Measurements from ENCODE around the gene PARP2.

PARP2 gene

DNA sequence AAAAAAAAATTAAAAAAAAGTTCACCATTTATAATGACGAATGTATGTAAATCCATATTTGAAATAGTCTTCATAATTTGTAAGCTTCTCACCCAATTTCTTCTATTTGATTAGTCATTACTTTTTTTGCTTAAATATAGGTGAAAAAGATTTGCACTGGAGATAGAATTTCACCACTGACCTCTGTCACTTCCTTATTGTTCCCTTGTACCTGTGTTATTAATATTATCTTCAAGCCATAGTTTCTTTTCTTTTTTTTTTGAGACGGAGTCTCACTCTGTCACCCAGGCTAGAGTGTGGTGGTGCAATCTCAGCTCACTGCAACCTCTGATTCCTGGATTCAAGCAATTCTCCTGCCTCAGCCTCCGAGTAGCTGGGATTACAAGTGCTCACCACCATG, 54.1 kb downstream of the PARP2 start:
- no peak for DNase-seq (ENCODE audit: low read depth in 2 of 2)

DNA sequence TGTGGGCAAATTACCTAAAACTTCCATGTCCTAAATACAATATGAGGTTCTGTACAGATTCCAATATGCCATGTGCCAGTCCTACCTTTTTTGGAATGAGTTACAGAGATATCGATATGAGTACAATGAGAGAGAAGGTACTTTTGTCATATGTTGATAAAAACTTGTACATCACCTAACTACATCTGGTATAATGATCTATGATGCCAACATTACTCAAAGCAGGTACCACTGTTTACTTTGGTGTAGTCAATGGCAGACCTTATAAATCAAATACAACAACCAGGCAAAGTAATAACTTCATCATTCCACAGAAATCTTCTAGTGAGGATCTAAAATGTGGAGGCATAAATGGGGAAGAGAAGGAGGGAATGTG, 57.1 kb downstream of the PARP2 start:
- DNase-seq (ENCODE audit: low read depth in 2 of 2) = no peak

GRCh38 chr14:20400965-20401593, 57.6 kb downstream of the PARP2 start:
- no peak for DNase-seq (ENCODE audit: low read depth in 2 of 2)

DNA sequence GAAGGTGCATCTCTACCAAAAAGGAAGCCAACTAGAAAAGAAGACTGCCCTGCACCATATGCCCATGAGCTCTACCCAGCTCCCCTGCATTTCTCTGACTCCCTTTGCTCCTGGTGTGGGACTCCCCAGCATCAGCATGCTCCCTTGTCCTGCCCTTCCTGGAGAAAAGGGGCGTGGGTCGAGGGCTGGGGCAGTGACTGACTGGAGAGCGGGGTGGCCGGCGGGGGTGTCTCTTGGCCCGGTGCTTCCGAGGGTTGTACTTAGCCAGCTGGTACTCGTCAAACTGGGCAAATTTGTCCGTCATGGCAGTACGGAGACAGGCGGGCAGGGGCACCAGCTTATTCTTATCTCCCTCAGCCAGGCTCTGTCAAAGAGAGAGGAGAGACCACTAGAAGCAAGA, 60.1 kb downstream of the PARP2 start:
- DNase-seq (ENCODE audit: low read depth in 2 of 2) = no peak

All from fibroblast of skin of left biceps (primary cell).